ENCODE data around the gene ZNF407. TPM values are rescaled to one million over a fixed set of nuclear protein-coding genes. Genes with fewer than 3 reads are reported as not detected.

The ZNF407 gene
- polyA plus RNA-seq, 1 experiment: 2.8 TPM

DNA sequence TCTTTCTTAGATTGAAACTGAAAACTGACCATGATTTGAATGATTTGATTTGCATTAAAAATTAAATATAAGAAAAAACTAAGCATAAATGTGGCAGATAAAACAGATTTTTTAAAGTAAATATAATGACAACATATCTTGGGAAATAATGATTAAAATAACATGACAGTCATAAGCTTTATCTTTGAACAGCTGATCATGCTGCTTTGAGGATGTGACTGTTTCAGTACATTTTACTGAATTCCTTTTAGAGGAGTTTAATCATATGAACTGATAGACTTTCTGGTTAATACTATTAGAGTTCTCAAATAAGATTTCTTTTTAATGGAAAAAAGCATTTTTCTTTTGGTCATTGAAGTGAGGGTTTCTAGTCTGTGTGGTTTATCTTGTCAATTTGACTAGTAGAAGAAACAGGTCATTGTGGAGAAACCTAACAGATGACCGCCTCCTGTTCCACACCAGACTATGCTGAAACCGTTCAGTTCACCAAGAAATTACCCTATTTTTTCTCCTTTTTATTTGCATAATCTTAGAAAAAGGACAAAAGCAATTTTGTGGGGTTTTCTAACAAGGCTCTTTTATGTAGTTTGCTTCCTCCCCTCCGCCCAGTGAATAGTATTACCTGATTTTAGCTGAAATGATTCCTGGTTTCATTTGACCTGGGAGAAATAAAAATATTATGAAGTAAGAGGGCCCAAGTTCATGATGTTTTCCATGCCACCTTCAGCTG lies 349.1 kb downstream of the ZNF407 start:
- H3K27me3 ChIP-seq (ENCODE audit: control insufficient read depth, insufficient read depth, low read length): no peaks in the 10 kb centered on the region
- CTCF ChIA-PET: no interaction called here
- TF ChIP-seq, protein P1, sequence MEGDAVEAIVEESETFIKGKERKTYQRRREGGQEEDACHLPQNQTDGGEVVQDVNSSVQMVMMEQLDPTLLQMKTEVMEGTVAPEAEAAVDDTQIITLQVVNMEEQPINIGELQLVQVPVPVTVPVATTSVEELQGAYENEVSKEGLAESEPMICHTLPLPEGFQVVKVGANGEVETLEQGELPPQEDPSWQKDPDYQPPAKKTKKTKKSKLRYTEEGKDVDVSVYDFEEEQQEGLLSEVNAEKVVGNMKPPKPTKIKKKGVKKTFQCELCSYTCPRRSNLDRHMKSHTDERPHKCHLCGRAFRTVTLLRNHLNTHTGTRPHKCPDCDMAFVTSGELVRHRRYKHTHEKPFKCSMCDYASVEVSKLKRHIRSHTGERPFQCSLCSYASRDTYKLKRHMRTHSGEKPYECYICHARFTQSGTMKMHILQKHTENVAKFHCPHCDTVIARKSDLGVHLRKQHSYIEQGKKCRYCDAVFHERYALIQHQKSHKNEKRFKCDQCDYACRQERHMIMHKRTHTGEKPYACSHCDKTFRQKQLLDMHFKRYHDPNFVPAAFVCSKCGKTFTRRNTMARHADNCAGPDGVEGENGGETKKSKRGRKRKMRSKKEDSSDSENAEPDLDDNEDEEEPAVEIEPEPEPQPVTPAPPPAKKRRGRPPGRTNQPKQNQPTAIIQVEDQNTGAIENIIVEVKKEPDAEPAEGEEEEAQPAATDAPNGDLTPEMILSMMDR (IDR thresholded peaks at IDR 0.05; ENCODE audit: insufficient read depth, low read depth, low read length): no peak
- no peaks in the 10 kb centered on the region for H3K36me3 ChIP-seq (ENCODE audit: control insufficient read depth, insufficient read depth, low read length)
- DNase-seq (ENCODE audit: low read depth): no peak
- no peak overlapping the region for H3K4me3 ChIP-seq (ENCODE audit: low read depth, low read length)
- POLR2A ChIA-PET: interaction anchor here (0.7 kb wide), 1 partner anchor 1535 kb away, joined by 3 read pairs; no protein-coding TSS in a partner anchor

DNA sequence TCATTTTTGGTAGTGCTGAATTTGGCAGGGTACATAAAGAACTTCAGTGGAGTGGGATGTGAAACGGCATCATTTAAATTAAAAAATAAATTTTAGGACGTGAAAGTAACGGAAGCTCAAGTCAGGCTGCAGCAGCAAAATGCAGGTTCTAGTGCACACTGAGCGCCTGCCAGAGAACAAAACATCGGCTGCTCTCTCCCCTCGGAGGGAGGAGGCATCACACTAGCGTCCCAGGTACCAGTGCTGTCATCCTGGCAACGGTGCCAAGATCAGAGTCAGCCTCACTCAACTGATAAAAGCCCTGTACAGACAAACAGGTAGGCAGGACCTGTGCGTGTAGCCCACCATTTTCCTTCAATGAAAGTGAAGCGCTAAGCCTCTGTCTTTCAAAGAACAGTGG lies 349.7 kb downstream of the ZNF407 start:
- no peak for DNase-seq (ENCODE audit: low read depth)
- ChIA-PET CTCF (no interaction called here), POLR2A (no interaction called here)
- Histone ChIP-seq H3K36me3 (ENCODE audit: control insufficient read depth, insufficient read depth, low read length) (no peaks in the 10 kb centered on the region), H3K27me3 (ENCODE audit: control insufficient read depth, insufficient read depth, low read length) (no peaks in the 10 kb centered on the region), H3K4me3 (ENCODE audit: low read depth, low read length) (no peak overlapping the region)
- TF ChIP-seq, protein P1 (IDR thresholded peaks at IDR 0.05; ENCODE audit: insufficient read depth, low read depth, low read length): no peak

DNA sequence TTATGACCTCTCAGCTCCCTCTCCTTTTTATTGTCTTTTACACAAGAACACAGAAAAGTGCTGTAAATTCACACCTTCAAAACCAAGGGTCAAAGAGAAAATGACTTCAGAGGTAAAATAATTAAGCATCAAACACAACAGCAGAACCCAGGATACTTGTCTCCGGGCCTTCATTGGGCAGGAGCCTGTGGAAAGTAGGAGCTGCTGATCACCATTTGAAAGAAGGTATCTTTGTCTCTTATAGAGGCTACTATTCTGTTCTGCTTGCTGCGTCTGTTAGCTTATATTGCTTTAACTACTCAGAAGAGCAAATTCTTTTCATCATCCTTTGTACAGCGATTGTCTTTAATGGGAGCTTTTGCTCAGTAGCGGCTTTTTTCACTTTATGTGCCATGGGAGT lies 350.2 kb downstream of the ZNF407 start:
- ChIA-PET POLR2A (no interaction called here), CTCF (no interaction called here)
- TF ChIP-seq, protein P1 (IDR thresholded peaks at IDR 0.05; ENCODE audit: insufficient read depth, low read depth, low read length): no peak
- no peak overlapping the region for H3K4me3 ChIP-seq (ENCODE audit: low read depth, low read length)
- no peak for DNase-seq (ENCODE audit: low read depth)
- no peaks in the 10 kb centered on the region for H3K27me3 ChIP-seq (ENCODE audit: control insufficient read depth, insufficient read depth, low read length)
- H3K36me3 ChIP-seq (ENCODE audit: control insufficient read depth, insufficient read depth, low read length): no peaks in the 10 kb centered on the region

DNA sequence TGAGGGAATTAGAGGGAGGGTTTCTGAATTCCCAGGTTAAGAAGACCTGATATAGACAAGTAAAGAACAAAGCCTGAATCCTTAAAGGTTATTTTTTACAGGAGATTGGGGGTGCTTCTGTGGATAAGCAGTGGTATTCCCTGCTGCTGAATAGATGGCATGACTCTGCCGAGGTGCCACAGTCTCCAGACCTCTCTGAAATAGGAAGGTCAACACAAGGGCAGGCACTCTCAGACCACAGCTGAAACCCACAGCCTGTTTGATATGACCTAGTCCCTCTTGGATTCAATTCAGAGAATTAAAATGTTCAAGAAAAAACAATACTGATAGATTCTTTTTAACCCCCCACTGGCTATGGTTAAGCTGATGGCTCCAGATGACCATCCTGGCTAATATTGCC lies 351.9 kb downstream of the ZNF407 start:
- Histone ChIP-seq H3K36me3 (ENCODE audit: control insufficient read depth, insufficient read depth, low read length) (no peaks in the 10 kb centered on the region), H3K4me3 (ENCODE audit: low read depth, low read length) (no peak overlapping the region), H3K27me3 (ENCODE audit: control insufficient read depth, insufficient read depth, low read length) (no peaks in the 10 kb centered on the region)
- ChIA-PET CTCF (interaction anchor here (1.0 kb wide), 1 partner anchor 14 kb away, joined by 4 read pairs; no protein-coding TSS in a partner anchor), POLR2A (no interaction called here)
- TF ChIP-seq, protein P1 (IDR thresholded peaks at IDR 0.05; ENCODE audit: insufficient read depth, low read depth, low read length): no peak
- DNase-seq (ENCODE audit: low read depth): no peak

DNA sequence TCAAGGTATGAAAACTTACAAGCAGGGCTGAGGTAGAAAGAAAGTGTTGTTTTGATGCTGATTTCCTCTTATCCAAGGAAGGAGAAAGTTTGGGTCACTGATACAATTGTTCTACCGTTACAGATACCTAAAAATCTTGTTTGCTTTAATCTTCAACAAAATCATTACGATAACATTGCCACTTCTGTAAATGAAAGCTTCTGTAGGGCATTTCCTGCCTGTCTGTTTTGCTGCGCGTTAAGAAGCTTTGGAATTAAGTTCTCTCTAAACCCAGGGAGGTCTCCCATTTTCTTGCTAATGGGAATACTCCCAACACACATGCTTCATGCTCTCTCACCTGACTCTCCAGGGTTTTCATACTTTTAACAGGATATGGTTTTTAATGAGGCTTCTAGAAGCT lies 352.8 kb downstream of the ZNF407 start:
- no peak for DNase-seq (ENCODE audit: low read depth)
- Histone ChIP-seq H3K4me3 (ENCODE audit: low read depth, low read length) (no peak overlapping the region), H3K36me3 (ENCODE audit: control insufficient read depth, insufficient read depth, low read length) (no peaks in the 10 kb centered on the region), H3K27me3 (ENCODE audit: control insufficient read depth, insufficient read depth, low read length) (no peaks in the 10 kb centered on the region)
- POLR2A ChIA-PET: no interaction called here
- CTCF ChIA-PET: no interaction called here
- TF ChIP-seq, protein P1 (IDR thresholded peaks at IDR 0.05; ENCODE audit: insufficient read depth, low read depth, low read length): no peak
